Measurements from ENCODE around the gene TRIM6.

The TRIM6 gene

GRCh38 chr11:5658318-5658717 lies 61.9 kb downstream of the TRIM6 start:
- in situ Hi-C loops (cut with HindIII; ENCODE audit: low sequenced_read_pairs): no loop called here
